ENCODE measurements around the gene CPLX4. TPM values are rescaled to one million over a fixed set of nuclear protein-coding genes. Genes with fewer than 3 reads are reported as not detected.

CPLX4 gene
- polyA plus RNA-seq, 1 donor (not counting 4 experiments of a cell fraction or from before 2014, with no cell fraction given) = not detected

DNA sequence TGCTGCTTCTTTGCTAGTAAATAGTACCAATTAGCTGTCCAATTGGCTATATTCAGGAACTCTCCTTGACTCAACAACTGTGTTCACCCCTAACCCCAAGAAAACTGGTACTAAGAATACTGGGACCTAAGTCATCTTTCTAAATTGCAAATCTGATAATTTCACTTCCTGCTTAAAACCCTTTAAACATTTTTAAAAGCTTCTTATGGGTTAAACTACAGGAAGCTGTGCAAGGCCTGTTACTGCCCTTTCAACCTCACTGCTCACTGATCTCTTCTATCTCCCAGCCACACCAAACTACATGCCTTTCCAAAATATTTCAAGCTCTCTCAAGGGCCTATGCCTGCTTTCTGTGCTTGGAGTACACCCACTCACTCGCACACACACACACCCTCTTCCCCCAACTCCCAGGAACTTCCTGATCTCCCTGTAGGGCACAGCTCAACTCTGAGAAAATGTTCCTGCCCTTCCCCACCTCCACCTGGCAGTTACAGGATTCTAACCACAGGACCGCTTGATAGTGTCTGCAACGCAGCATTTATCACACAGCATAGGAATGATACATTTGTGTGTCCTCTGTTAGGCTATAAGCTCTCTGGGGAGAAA is 33.9 kb upstream of the CPLX4 start:
- Histone ChIP-seq H3K9me1 (ENCODE audit: control insufficient read depth, extremely low read depth, insufficient read depth, low read length) (no peaks in the 10 kb centered on the region), H3K9ac (ENCODE audit: control insufficient read depth, extremely low read depth, insufficient read depth, low read length) (no peak overlapping the region), H3K27me3 (ENCODE audit: control insufficient read depth, extremely low read depth, insufficient read depth, low read length) (no peaks in the 10 kb centered on the region), H3K27ac (ENCODE audit: control insufficient read depth, insufficient read depth, low read length) (no peak overlapping the region), H3K4me1 (ENCODE audit: control insufficient read depth, extremely low read depth, insufficient read depth, low read length) (peaks cover 11% of the 10 kb centered on the region), H4K20me1 (ENCODE audit: control insufficient read depth, extremely low read depth, insufficient read depth, low read length) (no peaks in the 10 kb centered on the region), H2AFZ (ENCODE audit: control insufficient read depth, low read length) (no peak overlapping the region), H3K9me3 (ENCODE audit: control insufficient read depth, low read depth, low read length) (no peaks in the 10 kb centered on the region), H3K4me2 (ENCODE audit: control insufficient read depth, extremely low read depth, insufficient read depth, low read depth, low read length) (no peak overlapping the region), H3K79me2 (ENCODE audit: control insufficient read depth, insufficient read depth, low read length) (peaks cover 17% of the 10 kb centered on the region), H3K36me3 (ENCODE audit: control insufficient read depth in 2 of 2, extremely low read depth in 1 of 2, insufficient read depth in 2 of 2, low read length in 2 of 2) (peaks cover 16 to 32% of the 10 kb centered on the region in 2 experiments), H3K4me3 (ENCODE audit: control insufficient read depth in 2 of 3, extremely low read depth in 1 of 3, insufficient read depth in 2 of 3, low read depth in 1 of 3, low read length in 3 of 3) (no peak overlapping the region)
- DNase-seq (ENCODE audit: low read depth, low spot score) (no peak), FAIRE-seq (no peak)
- dilution Hi-C loops (cut with MboI; ENCODE audit: extremely low pct_ligation_motif_present, low sequenced_read_pairs) = no loop called here
- TF ChIP-seq EZH2 (IDR thresholded peaks at IDR 0.05; ENCODE audit: low read length) = no peak
- TF ChIP-seq, protein P1, sequence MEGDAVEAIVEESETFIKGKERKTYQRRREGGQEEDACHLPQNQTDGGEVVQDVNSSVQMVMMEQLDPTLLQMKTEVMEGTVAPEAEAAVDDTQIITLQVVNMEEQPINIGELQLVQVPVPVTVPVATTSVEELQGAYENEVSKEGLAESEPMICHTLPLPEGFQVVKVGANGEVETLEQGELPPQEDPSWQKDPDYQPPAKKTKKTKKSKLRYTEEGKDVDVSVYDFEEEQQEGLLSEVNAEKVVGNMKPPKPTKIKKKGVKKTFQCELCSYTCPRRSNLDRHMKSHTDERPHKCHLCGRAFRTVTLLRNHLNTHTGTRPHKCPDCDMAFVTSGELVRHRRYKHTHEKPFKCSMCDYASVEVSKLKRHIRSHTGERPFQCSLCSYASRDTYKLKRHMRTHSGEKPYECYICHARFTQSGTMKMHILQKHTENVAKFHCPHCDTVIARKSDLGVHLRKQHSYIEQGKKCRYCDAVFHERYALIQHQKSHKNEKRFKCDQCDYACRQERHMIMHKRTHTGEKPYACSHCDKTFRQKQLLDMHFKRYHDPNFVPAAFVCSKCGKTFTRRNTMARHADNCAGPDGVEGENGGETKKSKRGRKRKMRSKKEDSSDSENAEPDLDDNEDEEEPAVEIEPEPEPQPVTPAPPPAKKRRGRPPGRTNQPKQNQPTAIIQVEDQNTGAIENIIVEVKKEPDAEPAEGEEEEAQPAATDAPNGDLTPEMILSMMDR (optimal IDR thresholded peaks at IDR 0.05 in 1 of 3, IDR thresholded peaks at IDR 0.05 in 1 of 3, conservative IDR thresholded peaks at IDR 0.05 in 1 of 3; ENCODE audit: extremely low read depth in 1 of 3, insufficient read depth in 2 of 3, low read length in 3 of 3) = no peak

DNA sequence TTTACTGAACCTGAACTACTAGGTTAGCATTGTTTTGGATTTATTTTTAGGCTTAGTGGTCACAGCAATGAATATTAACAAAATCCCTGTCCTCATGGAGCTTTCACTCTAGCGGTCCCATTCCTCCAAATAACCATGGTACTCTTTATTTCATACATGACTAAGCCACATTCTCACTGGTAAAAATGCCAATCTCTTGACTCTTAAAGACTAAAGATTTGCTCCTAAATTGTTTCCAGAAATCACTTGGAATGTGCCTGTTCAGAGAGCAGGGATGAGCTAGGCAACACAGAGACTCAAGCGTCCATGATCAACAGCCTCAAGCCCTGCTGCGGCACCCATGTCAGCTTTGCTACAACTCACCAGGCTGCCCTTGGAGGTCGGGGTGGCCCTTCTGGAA is 27.1 kb upstream of the CPLX4 start:
- no peak overlapping the region for H3K4me2 ChIP-seq (ENCODE audit: control insufficient read depth, extremely low read depth, insufficient read depth, low read depth, low read length)
- H3K36me3 ChIP-seq (ENCODE audit: control insufficient read depth in 2 of 2, extremely low read depth in 1 of 2, insufficient read depth in 2 of 2, low read length in 2 of 2) = peaks cover 10 to 26% of the 10 kb centered on the region in 2 experiments
- H3K4me1 ChIP-seq (ENCODE audit: control insufficient read depth, extremely low read depth, insufficient read depth, low read length) = no peaks in the 10 kb centered on the region
- dilution Hi-C loops (cut with MboI; ENCODE audit: extremely low pct_ligation_motif_present, low sequenced_read_pairs) = no loop called here
- no peak overlapping the region for H3K27ac ChIP-seq (ENCODE audit: control insufficient read depth, insufficient read depth, low read length)
- H3K4me3 ChIP-seq (ENCODE audit: control insufficient read depth in 2 of 3, extremely low read depth in 1 of 3, insufficient read depth in 2 of 3, low read depth in 1 of 3, low read length in 3 of 3) = no peak overlapping the region
- no peak for DNase-seq (ENCODE audit: low read depth, low spot score)
- H4K20me1 ChIP-seq (ENCODE audit: control insufficient read depth, extremely low read depth, insufficient read depth, low read length) = peaks cover 4% of the 10 kb centered on the region
- no peak overlapping the region for H3K9ac ChIP-seq (ENCODE audit: control insufficient read depth, extremely low read depth, insufficient read depth, low read length)
- no peak for TF ChIP-seq EZH2 (IDR thresholded peaks at IDR 0.05; ENCODE audit: low read length)
- TF ChIP-seq, protein P1 (optimal IDR thresholded peaks at IDR 0.05 in 1 of 3, IDR thresholded peaks at IDR 0.05 in 1 of 3, conservative IDR thresholded peaks at IDR 0.05 in 1 of 3; ENCODE audit: extremely low read depth in 1 of 3, insufficient read depth in 2 of 3, low read length in 3 of 3) = no peak
- no peak for FAIRE-seq
- no peak overlapping the region for H2AFZ ChIP-seq (ENCODE audit: control insufficient read depth, low read length)
- no peaks in the 10 kb centered on the region for H3K27me3 ChIP-seq (ENCODE audit: control insufficient read depth, extremely low read depth, insufficient read depth, low read length)
- H3K79me2 ChIP-seq (ENCODE audit: control insufficient read depth, insufficient read depth, low read length) = peaks cover 26% of the 10 kb centered on the region
- no peaks in the 10 kb centered on the region for H3K9me1 ChIP-seq (ENCODE audit: control insufficient read depth, extremely low read depth, insufficient read depth, low read length)
- H3K9me3 ChIP-seq (ENCODE audit: control insufficient read depth, low read depth, low read length) = no peaks in the 10 kb centered on the region

All from keratinocyte (primary cell).